Measurements from ENCODE around the gene CCDC102A. TPM values are rescaled to one million over a fixed set of nuclear protein-coding genes. Genes with fewer than 3 reads are reported as not detected.

CCDC102A gene
- total RNA-seq, 1 experiment from 2014 or later, result 4.5 TPM

DNA sequence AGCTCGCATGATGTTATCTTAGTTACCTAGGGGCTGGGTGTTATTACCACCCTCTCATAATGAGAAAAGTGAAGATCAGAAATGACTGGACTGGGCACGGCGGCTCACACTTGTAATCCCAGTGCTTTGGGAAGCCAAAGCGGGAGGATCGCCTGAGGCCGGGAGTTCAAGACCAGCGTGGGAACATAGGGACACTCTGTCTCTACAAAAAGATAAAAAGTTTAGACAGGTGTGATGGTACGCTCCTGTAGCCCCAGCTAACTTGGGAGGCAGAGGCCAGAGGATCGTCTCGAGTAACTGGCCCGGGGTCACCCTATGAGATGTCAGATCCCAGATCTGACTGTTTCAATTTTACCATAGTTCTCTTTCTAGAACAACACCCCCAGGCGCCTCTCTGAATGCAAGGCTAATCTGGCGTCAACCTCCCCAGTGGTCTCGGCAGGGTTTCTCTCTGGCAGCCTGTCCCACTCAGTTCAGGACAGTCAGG is 1.9 kb upstream of the CCDC102A start:
- intact Hi-C loops (cut with micrococcal nuclease), result loop anchor here (5.0 kb wide), 1 partner anchor 51 kb away; the partner anchor contains the start of gene DOK4
- no TSS peak for BruUV-seq (replicated peaks)
- RAD21 ChIA-PET (ENCODE audit: low non-redundant PET in 1 of 2, low total read pairs in 2 of 2, uncharacterized antibody in 2 of 2, unreplicated experiment in 2 of 2), result no interaction called here
- H3K4me2 ChIP-seq (ENCODE audit: low read length), result no peak overlapping the region
- H4K20me1 ChIP-seq (ENCODE audit: insufficient read depth), result no peaks in the 10 kb centered on the region
- no peak overlapping the region for H3K4me3 ChIP-seq (replicated peaks in 1 of 2; ENCODE audit: low read depth in 1 of 2, low read length in 2 of 2)
- no peak overlapping the region for H3K27ac ChIP-seq (ENCODE audit: low read depth, low read length)
- H3K4me1 ChIP-seq (ENCODE audit: control insufficient read depth in 1 of 2, insufficient read depth in 2 of 2, low read length in 2 of 2), result peaks cover 17 to 35% of the 10 kb centered on the region in 2 experiments
- POLR2A ChIA-PET, result no interaction called here
- H2AFZ ChIP-seq (ENCODE audit: low read depth, low read length, poor library complexity, severe bottlenecking), result no peak overlapping the region
- H3K9me3 ChIP-seq (ENCODE audit: control insufficient read depth in 1 of 2, insufficient read depth in 1 of 2, low read depth in 1 of 2, low read length in 2 of 2), result no peaks in the 10 kb centered on the region
- H3K27me3 ChIP-seq (ENCODE audit: insufficient read depth, low read length), result no peaks in the 10 kb centered on the region
- no peak for DNase-seq (ENCODE audit: low read depth, low spot score)
- no peaks in the 10 kb centered on the region for H3K36me3 ChIP-seq (ENCODE audit: control insufficient read depth in 1 of 2, insufficient read depth in 2 of 2, low read length in 2 of 2)
- no peaks in the 10 kb centered on the region for H3K9me2 ChIP-seq (ENCODE audit: insufficient read depth)
- CTCF ChIA-PET, result no interaction called here
- H3K9ac ChIP-seq (ENCODE audit: low read length), result no peak overlapping the region
- TF ChIP-seq ZFX (IDR thresholded peaks at IDR 0.05) (no peak), SIN3A (IDR thresholded peaks at IDR 0.05; ENCODE audit: low read depth) (no peak), JUND (IDR thresholded peaks at IDR 0.05) (no peak), TCF7L2 (IDR thresholded peaks at IDR 0.05; ENCODE audit: borderline replicate concordance, extremely low read depth, insufficient read depth, insufficient read length) (no peak), ZNF274 (IDR thresholded peaks at IDR 0.05; ENCODE audit: low read depth, low read length) (no peak), CBX3 (IDR thresholded peaks at IDR 0.05; ENCODE audit: low read depth) (no peak), FOSL1 (IDR thresholded peaks at IDR 0.05; ENCODE audit: low read depth) (no peak), ELF1 (IDR thresholded peaks at IDR 0.05; ENCODE audit: borderline replicate concordance, low read depth) (no peak)
- TF ChIP-seq, protein P1, sequence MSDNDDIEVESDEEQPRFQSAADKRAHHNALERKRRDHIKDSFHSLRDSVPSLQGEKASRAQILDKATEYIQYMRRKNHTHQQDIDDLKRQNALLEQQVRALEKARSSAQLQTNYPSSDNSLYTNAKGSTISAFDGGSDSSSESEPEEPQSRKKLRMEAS (IDR thresholded peaks at IDR 0.05), result no peak
- TF ChIP-seq, protein P2, sequence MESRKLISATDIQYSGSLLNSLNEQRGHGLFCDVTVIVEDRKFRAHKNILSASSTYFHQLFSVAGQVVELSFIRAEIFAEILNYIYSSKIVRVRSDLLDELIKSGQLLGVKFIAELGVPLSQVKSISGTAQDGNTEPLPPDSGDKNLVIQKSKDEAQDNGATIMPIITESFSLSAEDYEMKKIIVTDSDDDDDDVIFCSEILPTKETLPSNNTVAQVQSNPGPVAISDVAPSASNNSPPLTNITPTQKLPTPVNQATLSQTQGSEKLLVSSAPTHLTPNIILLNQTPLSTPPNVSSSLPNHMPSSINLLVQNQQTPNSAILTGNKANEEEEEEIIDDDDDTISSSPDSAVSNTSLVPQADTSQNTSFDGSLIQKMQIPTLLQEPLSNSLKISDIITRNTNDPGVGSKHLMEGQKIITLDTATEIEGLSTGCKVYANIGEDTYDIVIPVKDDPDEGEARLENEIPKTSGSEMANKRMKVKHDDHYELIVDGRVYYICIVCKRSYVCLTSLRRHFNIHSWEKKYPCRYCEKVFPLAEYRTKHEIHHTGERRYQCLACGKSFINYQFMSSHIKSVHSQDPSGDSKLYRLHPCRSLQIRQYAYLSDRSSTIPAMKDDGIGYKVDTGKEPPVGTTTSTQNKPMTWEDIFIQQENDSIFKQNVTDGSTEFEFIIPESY (IDR thresholded peaks at IDR 0.05; ENCODE audit: extremely low read depth, insufficient replicate concordance, low read length), result no peak
- H3K79me2 ChIP-seq (ENCODE audit: insufficient read depth, low read length), result peaks cover 9% of the 10 kb centered on the region; the same call in 1 of the 2 replicates
- no peak for ATAC-seq

Data from HCT116 (cell line).